Measurements from ENCODE around the gene DCUN1D3.
A peak's percentile ranks its signal among the peaks of the same experiment; 100 is the strongest.
"Not testable (repeated sequence)": the region's sequence is repeated elsewhere in the genome, so short reads cannot be mapped to it uniquely, and the experiment has no call there.

The DCUN1D3 gene

DNA sequence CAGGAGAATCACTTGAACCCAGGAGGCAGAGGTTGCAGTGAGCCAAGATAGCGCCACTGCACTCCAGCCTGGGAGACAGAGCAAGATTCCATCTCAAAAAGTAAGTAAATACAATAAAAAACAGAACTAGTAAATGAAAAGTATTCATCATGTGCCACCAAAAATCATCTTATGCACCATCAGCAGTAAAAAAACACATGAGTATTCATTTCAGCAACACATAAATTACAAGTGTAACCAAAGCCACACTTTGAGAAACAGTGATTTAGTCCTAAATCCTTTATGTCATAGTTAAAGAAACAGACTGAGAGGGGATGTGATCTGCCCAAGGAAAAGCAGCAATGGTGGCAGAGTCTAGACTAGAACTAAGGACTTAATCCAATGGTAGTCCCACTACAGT lies 13.0 kb downstream of the DCUN1D3 start:
- no peak for DNase-seq (ENCODE audit: low spot score)

DNA sequence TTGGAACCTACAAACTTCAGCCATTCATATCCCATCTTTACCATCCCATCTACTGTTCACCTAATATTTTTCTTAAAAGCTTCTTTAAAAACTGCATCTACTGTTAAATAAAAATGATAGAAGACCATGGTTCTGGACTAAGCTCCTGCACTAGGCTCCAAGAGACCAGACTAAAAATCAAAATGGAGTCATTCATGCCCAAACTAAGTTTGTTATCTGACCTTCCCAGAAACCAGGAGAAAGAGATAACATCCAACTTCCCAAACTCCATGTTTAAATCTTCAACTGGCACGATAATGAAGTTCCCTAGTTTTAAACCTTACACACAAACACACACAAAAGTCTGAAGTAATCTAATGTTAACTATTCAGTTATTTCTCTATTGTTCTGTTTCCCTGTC lies 13.8 kb downstream of the DCUN1D3 start:
- DNase-seq (ENCODE audit: low spot score), result no peak

DNA sequence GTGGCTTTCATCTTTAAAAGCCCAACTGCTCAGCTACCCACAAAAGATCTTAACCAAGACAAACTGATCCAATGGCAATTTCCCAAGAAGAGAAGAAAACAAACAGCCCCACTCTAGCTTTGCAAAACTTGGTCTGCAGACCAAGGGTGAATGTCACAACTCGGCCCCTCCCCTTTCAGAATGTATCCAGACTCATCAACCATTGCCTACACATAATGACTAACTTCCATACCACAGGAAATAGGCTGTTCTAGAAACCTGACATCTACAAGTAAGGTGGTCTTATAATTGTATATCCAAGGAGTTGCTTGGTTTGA lies 16.0 kb downstream of the DCUN1D3 start:
- no peak for DNase-seq (ENCODE audit: low spot score)

DNA sequence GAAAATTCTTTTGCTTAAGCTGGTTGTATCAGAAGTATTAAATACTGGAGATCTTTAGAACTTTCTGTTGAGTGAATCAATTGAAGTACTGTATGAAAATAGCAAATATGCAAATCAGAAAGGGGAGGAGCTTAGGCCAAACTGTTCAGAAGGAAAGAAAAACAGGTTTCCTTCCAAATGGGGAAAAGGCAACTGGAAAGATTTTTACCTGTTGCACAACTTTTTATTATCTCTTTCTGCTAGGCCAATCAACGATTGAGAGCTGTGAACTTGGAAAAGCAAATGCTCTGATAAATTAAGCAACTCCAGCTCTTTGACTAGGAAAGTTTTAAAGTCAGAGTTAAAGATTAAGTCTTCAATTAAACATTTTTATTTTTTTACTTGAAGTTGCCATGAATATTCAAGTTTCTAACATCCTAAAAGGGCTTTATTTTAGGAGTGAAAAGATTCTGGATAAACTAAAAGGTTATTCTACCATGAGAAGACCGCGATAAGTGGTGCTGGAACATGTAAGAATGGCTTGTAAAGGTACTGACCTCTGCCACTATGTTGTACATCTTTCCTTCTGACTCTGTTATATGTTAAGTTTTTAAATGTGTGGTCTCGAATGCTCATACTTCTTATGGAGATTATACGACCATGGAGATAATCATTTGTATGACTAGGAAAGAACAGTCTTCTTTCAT lies 16.5 kb downstream of the DCUN1D3 start:
- no peak for DNase-seq (ENCODE audit: low spot score)

DNA sequence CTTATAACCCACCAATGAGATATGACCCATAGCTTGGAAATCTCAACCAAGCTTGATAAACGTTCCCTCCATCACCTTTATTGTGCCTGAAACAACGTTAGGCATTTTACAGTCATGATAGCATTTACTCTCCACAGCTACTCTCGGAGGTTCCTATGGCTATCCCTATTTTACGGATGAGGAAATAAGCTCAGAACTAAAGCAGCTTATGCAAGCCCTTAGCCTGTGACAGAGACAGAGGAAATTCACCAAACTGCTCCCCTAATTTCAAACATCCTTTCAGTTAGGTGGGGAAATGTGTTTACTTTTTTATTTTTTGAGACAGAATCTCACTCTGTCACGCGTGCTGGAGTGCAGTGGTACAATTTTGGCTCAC lies 18.7 kb downstream of the DCUN1D3 start:
- DNase-seq (ENCODE audit: low spot score), result no peak

DNA sequence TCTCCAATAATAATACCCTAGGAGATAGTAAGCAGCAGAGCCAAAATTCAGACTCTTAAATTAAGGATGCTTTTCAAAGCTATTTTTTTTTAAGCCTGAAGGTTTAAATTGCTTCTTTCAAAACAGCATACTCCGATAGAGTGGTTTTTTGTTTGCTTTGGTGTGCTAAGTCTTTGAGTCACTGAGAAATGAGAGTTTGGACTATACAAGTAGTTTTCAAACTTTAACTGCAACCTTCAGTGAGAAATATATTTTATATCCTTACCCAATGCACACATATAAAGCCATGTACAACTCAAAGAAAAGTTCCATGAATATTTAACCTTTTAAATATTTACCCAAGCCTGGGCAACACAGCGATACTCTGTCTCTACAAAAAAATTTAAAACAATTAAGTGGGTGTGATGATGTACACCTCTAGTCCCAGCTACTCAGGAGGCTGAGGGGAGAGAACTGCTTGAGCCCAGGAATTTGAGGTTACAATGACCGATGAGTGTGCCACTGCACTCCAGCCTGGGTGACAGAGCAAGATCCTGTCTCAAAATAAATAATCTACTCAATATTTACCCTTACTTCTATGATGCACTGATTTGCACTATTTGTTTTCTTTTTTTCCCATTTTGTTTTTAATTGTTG lies 19.2 kb downstream of the DCUN1D3 start:
- DNase-seq (ENCODE audit: low spot score), result no peak

DNA sequence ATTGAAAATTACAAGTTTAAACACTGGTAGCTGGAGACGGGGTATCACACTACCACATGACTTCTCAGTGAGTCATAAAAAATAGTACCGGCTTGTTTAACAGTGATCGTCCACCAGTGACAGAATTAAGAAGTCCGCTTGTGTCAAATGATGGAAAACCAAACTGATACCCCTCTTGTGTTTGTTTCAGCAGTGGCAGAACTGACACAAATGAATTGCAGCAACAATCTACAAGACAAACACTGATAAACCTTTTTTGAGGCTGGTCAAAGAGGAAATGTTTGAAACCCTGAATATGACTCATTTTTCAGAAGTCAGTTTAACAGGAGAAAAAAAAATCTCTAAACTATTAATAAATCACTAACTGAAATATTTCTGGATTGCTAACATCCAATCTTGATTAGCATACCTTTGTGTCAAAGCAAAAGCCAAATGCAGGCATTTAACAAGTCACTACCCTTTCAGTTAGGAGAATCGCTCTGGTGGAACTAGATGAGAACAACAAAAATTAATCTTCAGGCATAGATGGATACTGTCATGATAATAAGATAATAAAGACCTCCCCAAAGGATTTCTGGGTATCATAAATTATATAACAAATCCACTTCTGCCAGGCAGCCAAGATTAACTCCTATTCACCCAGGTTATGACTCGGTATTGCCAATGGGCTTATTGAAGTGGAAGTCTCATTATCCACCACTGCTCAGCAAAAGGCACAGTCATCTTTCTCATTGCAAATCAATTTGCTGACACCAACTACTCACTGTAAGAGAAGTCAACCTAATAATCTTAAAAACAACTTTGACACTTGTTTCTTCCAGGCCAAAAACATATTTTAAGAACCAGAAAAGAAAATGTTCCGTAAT lies 20.8 kb downstream of the DCUN1D3 start:
- DNase-seq (ENCODE audit: low spot score), result no peak

DNA sequence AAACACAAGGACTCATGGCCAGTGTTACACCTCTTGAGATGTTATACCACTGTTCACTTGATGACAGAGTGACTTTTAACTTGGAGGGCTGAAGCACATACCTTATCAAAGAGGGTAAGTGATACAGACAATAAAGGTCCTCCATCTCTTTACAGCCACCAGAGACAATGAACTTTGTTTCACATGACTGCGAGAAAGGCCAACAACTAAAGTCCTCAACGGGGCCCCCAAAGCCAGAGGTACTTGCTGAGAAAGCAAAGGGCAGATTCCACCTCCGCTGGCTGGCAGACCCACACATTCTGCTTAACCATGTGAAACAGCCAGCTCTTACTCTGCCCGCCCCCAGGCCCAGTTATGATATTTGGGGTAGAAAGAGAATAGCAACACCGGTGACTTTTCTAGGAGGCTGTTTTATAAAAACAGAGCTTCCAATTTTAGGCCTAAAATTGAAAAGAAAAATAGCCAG lies 21.4 kb downstream of the DCUN1D3 start:
- DNase-seq (ENCODE audit: low spot score), result no peak

DNA sequence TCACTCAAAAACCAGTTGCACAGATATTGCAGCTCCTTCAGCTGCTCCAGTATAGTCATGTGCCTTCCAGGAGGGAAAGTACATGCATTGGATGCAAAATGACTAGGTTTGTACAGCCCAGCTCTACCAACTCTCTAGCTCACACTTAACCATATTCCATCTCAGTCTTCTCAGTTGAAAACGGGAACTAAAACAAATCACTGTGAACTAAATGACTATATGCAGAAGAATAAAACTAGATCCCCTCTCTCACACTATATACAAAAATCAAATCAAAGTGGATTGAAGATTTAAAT lies 24.9 kb downstream of the DCUN1D3 start:
- DNase-seq (ENCODE audit: low spot score), result no peak

DNA sequence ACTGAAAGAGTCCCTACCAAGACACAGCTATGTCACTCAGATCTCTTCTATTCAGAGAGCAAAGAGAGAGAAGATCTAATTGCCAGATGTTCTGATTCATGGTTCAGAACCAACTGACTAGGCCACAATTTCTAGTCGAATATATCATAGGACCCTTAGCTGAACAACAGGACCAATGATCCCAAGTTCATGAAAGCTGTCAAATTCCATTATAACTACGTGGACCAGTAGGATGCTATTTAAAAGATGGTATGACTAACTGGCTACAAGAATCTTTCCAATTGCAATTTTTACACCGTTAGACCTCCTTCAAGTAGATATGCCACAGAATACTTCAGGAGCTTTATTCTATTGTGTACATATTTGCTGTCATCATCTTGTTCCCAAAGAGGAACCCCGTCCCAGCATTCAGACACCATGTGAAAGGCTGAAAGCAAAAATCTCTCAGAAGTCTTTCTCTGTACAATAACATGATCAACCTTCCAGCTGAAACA lies 26.0 kb downstream of the DCUN1D3 start:
- DNase-seq (ENCODE audit: low spot score), result no peak

DNA sequence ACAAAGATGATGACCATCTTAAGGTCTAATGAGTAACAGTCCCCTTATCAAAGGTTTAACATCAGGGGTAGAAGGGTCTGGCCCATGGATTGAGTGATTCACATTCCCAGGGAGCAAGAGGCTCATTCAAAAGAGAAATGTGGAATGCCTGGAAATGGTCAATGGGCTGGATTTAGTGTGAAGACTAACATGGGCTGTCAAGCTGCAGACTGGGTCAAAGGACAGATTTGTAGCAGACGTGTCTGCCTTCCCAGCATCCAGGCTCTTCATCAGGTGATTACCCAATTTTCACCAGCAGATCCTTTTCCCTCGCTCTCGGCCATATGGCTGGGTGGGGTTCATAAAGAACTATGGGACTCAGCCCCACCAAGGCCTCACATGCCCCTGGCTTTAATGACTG lies 26.8 kb downstream of the DCUN1D3 start:
- no peak for DNase-seq (ENCODE audit: low spot score)

DNA sequence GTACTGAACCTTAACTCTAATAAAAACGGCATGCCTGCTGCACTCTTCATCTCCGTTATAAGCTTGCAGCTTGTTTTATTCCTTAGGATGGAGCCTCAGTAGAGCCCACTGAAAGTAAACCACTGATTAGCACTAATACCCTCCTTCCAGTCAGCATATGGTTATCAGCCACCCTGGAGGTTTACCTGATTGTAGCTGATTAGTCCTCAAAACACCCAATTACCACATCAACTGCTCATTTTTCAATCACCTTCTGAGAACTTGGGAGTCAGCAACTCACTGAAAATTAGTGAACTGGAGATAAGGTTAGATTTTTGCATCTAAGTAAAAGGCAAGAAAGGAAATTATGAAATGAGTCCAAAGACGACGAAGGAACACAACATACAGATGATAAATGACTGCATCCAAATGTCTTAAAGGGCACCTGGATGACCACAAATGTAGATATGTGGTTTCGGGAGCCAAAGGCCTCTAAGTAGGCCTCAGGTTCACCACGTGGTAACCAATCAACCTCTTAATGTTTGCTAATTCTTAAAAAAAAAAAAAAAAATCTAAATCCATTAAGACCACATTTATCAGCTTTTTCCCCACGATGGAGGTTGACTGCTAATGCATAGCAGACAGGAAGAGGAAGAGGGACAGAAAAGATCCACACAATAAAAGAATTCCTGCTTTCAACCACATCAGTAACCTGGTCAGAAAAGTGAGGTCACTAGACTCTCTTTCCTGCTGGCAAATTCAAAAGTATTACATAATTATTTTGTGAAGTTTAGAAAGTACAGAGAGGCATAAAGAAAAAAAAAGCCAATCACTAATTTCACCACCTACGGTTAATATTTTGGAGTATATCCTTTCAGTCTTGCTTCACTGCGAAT lies 28.0 kb downstream of the DCUN1D3 start:
- DNase-seq (ENCODE audit: low spot score), result no peak

DNA sequence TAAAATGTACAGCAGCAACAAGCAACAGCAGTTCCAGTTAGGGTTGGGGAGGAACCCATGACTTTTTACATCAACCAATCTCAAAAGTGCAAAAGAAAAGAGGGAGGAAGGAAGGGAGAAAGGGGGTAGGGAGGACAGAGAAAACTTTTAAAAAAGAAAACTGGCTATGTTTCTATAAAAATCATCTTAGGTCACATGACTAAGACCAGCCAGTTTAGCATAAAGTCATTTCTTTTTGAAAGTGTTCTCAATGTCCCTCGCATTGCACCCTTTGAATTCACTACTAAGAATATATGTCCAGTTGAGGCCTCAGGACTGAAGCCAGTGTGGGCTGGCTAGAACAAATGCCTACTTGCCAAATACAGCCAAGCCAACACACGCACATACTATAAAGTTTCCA lies 28.9 kb downstream of the DCUN1D3 start:
- DNase-seq (ENCODE audit: low spot score), result no peak

DNA sequence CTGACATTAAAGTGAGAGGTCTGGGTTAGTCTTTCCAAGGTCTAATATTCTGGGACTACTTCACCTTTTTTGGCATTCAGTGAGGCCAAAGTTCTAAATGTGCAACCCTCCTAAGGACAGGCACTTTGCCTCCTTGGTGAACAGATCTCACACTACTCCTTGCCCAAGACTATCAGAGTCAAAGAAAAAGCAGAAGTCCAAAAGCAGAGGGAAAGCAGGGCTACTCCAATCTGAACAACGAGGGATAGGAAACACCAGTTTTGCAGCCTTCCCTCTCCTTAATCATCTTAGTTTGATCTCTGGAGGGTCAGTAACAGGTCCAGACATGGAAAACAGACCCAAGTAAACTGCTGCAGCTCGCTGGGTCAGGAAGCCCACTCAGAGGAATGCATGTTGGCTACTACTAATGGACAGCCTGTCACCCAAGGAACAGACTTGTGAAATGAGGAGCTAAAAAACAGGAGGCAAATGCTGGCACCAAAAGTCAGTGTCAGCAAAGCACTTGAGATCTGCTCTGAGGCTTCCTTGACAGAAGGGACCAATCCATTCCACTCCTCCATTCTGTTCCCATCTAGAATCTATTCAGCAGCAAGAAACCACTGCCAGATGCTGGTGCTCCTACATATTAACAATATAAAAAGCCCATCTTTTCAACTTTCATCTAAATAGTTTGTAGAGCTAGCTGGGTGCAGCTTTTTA lies 29.9 kb downstream of the DCUN1D3 start:
- DNase-seq (ENCODE audit: low spot score), result no peak

DNA sequence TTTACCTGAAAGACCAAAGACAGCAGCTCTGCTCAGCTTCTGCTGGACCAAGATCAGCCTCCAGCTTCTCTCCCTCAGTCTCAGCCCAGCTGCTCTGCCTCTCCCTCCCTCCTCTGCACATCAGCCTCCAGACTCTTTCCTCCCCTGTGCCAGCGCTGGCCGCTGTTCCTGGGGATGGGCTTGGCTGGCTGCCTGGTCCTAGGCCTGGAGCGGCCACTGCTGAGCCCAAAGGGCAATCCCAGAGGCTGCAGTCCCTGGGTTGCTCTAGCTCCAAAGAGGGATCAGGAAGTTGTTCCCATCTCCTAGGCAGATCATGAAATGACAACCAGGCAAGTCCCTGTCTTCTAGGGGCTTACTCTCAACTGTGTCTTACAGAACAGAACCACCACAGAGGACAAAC lies 31.3 kb downstream of the DCUN1D3 start:
- DNase-seq (ENCODE audit: low spot score), result no peak

DNA sequence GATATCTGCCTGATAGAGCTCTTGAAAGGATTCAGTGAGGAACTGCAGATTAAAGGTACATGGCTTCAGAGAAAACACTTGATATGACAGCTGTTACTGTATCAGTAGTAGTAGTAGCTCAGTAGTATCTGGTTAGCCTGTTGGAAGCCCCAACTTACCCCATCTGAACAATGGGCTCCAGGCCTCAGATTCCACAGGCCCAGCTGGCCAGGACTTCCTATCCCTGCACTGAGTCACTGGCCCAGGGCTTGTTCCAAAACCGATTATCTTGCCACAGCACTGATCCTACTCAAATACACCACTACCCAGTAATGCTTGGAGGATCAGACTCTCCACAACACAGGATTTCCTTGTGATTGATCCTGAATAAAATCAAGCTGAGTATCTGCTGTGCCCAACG lies 32.6 kb downstream of the DCUN1D3 start:
- DNase-seq (ENCODE audit: low spot score), result no peak

DNA sequence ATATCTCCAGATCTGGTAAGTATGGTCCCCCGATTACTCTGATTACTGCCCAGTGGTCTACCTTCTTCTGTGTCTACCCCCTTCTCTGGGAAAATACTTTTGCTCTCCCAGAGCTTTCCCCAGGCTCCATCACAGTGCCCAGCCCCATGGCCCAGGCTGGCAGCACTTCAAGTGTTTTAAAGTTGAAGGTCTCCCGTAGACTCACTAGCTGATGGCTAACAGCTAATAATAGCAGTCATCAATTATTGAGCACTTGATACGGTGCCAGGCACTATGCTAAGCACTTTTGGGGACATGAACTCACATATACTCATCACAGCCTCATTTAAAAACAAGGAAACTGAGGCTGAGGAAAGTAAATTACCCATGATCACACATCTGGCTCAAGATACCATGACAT lies 33.4 kb downstream of the DCUN1D3 start:
- no peak for DNase-seq (ENCODE audit: low spot score)

DNA sequence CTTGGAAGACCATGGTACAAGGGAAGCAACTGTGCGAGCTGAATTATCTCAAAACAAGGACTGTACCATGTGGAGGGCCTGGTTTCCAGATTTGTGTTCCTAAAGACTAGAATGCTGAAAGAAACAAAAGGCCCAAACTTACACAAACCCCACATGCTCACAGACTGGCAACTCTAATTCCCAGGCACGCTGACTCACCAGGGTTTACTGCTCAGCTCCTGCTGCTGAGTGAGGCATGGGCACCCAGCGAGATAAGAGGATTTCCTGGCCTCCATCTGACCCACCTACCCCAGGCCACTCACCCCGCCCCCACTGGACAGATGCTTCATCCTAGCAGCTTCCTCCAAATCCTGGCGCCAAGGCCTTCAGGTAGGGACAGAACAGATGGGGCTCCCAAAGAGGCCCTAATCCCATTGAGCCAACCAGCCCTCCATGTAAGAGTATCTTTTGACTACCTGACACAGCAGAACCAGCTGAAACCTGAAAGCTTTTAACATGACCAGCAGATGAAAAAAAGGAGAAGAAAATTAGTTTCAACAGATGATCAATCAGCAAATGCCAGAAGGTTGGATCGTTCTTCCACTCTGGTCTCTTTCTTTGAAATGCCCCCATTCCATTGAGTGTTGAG lies 33.9 kb downstream of the DCUN1D3 start:
- peak; percentile 61 for DNase-seq (ENCODE audit: low spot score)

DNA sequence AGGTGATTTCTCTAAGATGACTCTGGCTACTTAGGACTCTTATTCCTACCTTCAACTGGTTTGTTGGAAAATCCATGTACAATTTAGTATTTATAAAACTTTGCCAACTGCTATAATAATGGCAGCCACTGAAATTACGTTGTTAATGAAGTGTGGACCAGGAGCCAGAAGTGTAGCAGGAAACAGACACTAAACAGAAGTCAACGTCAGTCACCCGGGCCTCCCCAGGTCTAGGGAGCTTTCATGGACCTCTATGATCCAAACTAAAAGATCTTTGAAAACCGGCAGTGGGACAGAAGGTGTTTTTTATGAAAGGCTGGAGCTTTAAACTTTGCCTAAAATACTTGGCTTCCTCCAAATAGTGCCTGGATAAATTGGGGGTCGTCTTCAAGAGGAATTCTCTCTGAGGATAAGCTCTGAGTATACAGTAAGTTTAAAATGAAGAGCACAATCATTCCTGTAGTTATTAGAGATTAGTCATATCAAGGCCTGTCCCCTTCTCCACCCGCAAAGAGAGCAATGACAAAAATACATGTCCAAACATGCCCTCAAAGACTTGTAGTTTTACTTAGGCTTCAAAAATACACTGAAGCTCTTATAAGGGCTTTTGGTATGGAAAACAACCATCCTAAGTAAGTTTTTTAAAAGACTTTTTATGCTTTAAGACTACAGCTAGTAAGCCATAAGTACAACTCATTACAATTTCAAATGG lies 34.6 kb downstream of the DCUN1D3 start:
- no peak for DNase-seq (ENCODE audit: low spot score)

DNA sequence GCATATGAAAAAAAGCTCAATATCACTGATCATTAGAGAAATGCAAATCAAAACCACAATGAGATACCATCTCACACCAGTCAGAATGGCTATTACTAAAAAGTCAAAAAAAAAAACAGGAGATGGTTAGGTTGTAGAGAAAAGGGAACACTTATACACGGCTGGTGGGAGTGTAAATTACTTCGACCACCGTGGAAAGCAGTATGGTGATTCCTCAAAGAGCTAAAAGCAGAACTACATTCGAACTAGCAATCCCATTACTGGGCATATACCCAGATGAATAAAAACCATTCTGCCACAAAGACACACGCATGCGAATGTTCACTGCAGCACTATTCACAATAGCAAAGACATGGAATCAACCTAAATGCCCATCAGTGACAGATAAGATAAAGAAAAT lies 35.8 kb downstream of the DCUN1D3 start:
- DNase-seq (ENCODE audit: low spot score), result not testable (repeated sequence)
